ENCODE data around the gene LRMDA.

LRMDA gene

GRCh38 chr10:75466886-75467285 is 35.5 kb downstream of the LRMDA start:
- peak overlapping the region in 1 of 2 donors; percentile 36 for H3K27ac Mint-ChIP-seq
- no peak for DNase-seq
- H3K9me3 Mint-ChIP-seq, result no peaks in the 10 kb centered on the region
- H3K27me3 Mint-ChIP-seq, result peaks cover 24% of the 10 kb centered on the region
- no peaks in the 10 kb centered on the region for H3K4me1 Mint-ChIP-seq
- no peak overlapping the region for H3K4me3 Mint-ChIP-seq
- no peak for ATAC-seq

- ATAC-seq (no peak), DNase-seq (no peak)
- H3K27me3 Mint-ChIP-seq, result peaks cover 35% of the 10 kb centered on the region
- no peak overlapping the region for H3K27ac Mint-ChIP-seq
- no peaks in the 10 kb centered on the region for H3K4me1 Mint-ChIP-seq
- H3K4me3 Mint-ChIP-seq, result no peak overlapping the region
- no peaks in the 10 kb centered on the region for H3K9me3 Mint-ChIP-seq
Observed at GRCh38 chr10:75468612-75469005, 37.2 kb downstream of the LRMDA start.

- H3K27ac Mint-ChIP-seq, result no peak overlapping the region
- DNase-seq (no peak), ATAC-seq (no peak)
- no peaks in the 10 kb centered on the region for H3K9me3 Mint-ChIP-seq
- H3K27me3 Mint-ChIP-seq, result peaks cover 35% of the 10 kb centered on the region
- no peak overlapping the region for H3K4me3 Mint-ChIP-seq
- H3K4me1 Mint-ChIP-seq, result no peaks in the 10 kb centered on the region
Observed at GRCh38 chr10:75469006-75469616, 37.7 kb downstream of the LRMDA start.

- no peak overlapping the region for H3K4me3 Mint-ChIP-seq
- peaks cover 32% of the 10 kb centered on the region for H3K27me3 Mint-ChIP-seq
- ATAC-seq, result no peak
- H3K27ac Mint-ChIP-seq, result no peak overlapping the region
- H3K9me3 Mint-ChIP-seq, result no peaks in the 10 kb centered on the region
- no peak for DNase-seq
- no peaks in the 10 kb centered on the region for H3K4me1 Mint-ChIP-seq
Observed at GRCh38 chr10:75470901-75471300, 39.5 kb downstream of the LRMDA start.

GRCh38 chr10:75472685-75473084 is 41.3 kb downstream of the LRMDA start:
- no peak for ATAC-seq
- Mint-ChIP-seq H3K27ac (no peak overlapping the region), H3K27me3 (peaks cover 18% of the 10 kb centered on the region), H3K4me3 (no peak overlapping the region), H3K9me3 (no peaks in the 10 kb centered on the region), H3K4me1 (no peaks in the 10 kb centered on the region)
- DNase-seq, result no peak

- Mint-ChIP-seq H3K27me3 (peaks cover 11% of the 10 kb centered on the region), H3K9me3 (no peaks in the 10 kb centered on the region), H3K4me1 (no peaks in the 10 kb centered on the region), H3K27ac (no peak overlapping the region), H3K4me3 (no peak overlapping the region)
- no peak for ATAC-seq
- DNase-seq, result no peak
Observed at GRCh38 chr10:75474106-75474505, 42.7 kb downstream of the LRMDA start.

GRCh38 chr10:75475460-75476182 is 44.2 kb downstream of the LRMDA start:
- no peak overlapping the region for H3K27ac Mint-ChIP-seq
- H3K27me3 Mint-ChIP-seq, result peaks cover 11% of the 10 kb centered on the region
- no peaks in the 10 kb centered on the region for H3K9me3 Mint-ChIP-seq
- H3K4me1 Mint-ChIP-seq, result no peaks in the 10 kb centered on the region
- DNase-seq (no peak), ATAC-seq (no peak)
- H3K4me3 Mint-ChIP-seq, result no peak overlapping the region

GRCh38 chr10:75476569-75476968 is 45.1 kb downstream of the LRMDA start:
- H3K9me3 Mint-ChIP-seq, result no peaks in the 10 kb centered on the region
- DNase-seq, result no peak
- no peak overlapping the region for H3K4me3 Mint-ChIP-seq
- H3K4me1 Mint-ChIP-seq, result no peaks in the 10 kb centered on the region
- no peak overlapping the region for H3K27ac Mint-ChIP-seq
- H3K27me3 Mint-ChIP-seq, result peaks cover 11% of the 10 kb centered on the region
- no peak for ATAC-seq

GRCh38 chr10:75476985-75477384 is 45.6 kb downstream of the LRMDA start:
- DNase-seq, result no peak
- H3K4me1 Mint-ChIP-seq, result no peaks in the 10 kb centered on the region
- no peak for ATAC-seq
- H3K9me3 Mint-ChIP-seq, result no peaks in the 10 kb centered on the region
- no peak overlapping the region for H3K4me3 Mint-ChIP-seq
- H3K27me3 Mint-ChIP-seq, result peaks cover 11% of the 10 kb centered on the region
- H3K27ac Mint-ChIP-seq, result no peak overlapping the region

- Mint-ChIP-seq H3K4me3 (no peak overlapping the region), H3K4me1 (no peaks in the 10 kb centered on the region), H3K27me3 (peaks cover 9% of the 10 kb centered on the region), H3K27ac (no peak overlapping the region), H3K9me3 (no peaks in the 10 kb centered on the region)
- no peak for DNase-seq
- no peak for ATAC-seq
Observed at GRCh38 chr10:75477680-75478079, 46.3 kb downstream of the LRMDA start.

- no peaks in the 10 kb centered on the region for H3K4me1 Mint-ChIP-seq
- no peak for ATAC-seq
- H3K4me3 Mint-ChIP-seq, result no peak overlapping the region
- H3K27ac Mint-ChIP-seq, result no peak overlapping the region
- no peak for DNase-seq
- H3K9me3 Mint-ChIP-seq, result no peaks in the 10 kb centered on the region
- H3K27me3 Mint-ChIP-seq, result no peaks in the 10 kb centered on the region
Observed at GRCh38 chr10:75480374-75480773, 49.0 kb downstream of the LRMDA start.

- Mint-ChIP-seq H3K27ac (no peak overlapping the region), H3K27me3 (peaks cover 17% of the 10 kb centered on the region), H3K9me3 (no peaks in the 10 kb centered on the region)
Observed at GRCh38 chr10:75483188-75483587, 51.8 kb downstream of the LRMDA start.

GRCh38 chr10:75484717-75485116 is 53.3 kb downstream of the LRMDA start:
- ATAC-seq, result no peak
- Mint-ChIP-seq H3K4me3 (no peak overlapping the region), H3K4me1 (no peaks in the 10 kb centered on the region), H3K9me3 (no peaks in the 10 kb centered on the region), H3K27ac (no peak overlapping the region), H3K27me3 (peaks cover 17% of the 10 kb centered on the region)
- DNase-seq, result no peak

More at GRCh38 chr10:75483188-75483587, 51.8 kb downstream of the LRMDA start:
- no peak for ATAC-seq
- Mint-ChIP-seq H3K4me3 (no peak overlapping the region), H3K4me1 (no peaks in the 10 kb centered on the region)
- DNase-seq, result no peak

- no peak overlapping the region for H3K27ac Mint-ChIP-seq
- H3K4me1 Mint-ChIP-seq, result no peaks in the 10 kb centered on the region
- H3K27me3 Mint-ChIP-seq, result peaks cover 17% of the 10 kb centered on the region
- ATAC-seq (no peak), DNase-seq (no peak)
- H3K9me3 Mint-ChIP-seq, result no peaks in the 10 kb centered on the region
- no peak overlapping the region for H3K4me3 Mint-ChIP-seq
Observed at GRCh38 chr10:75486591-75486990, 55.2 kb downstream of the LRMDA start.

GRCh38 chr10:75487087-75487754 is 55.8 kb downstream of the LRMDA start:
- Mint-ChIP-seq H3K9me3 (no peaks in the 10 kb centered on the region), H3K27ac (no peak overlapping the region), H3K4me3 (no peak overlapping the region), H3K27me3 (peaks cover 17% of the 10 kb centered on the region), H3K4me1 (no peaks in the 10 kb centered on the region)
- ATAC-seq (peak; percentile 31), DNase-seq (no peak)

GRCh38 chr10:75487755-75488125 is 56.3 kb downstream of the LRMDA start:
- Mint-ChIP-seq H3K27ac (no peak overlapping the region), H3K4me3 (no peak overlapping the region), H3K4me1 (no peaks in the 10 kb centered on the region), H3K27me3 (peaks cover 17% of the 10 kb centered on the region), H3K9me3 (no peaks in the 10 kb centered on the region)
- DNase-seq (no peak), ATAC-seq (no peak)

All from stimulated activated naive CD8-positive, alpha-beta T cell treated with anti-CD3 and anti-CD28 coated beads, Interleukin-15, amount 100 ng/mL, for 72 hours (primary cell).